Activated CD4-positive, alpha-beta T cell treated with anti-CD3 and anti-CD28 coated beads, Interleukin-2, amount 10 ng/mL, durations not matched to agents 24 days and 14 days (primary cell): ENCODE measurements around the gene LRRTM2. TPM values are rescaled to one million over a fixed set of nuclear protein-coding genes. Genes with fewer than 3 reads are reported as not detected.

Experiments used
- total RNA-seq: library from RNA; stranded (reverse); gene quantifications from 2 replicates; pipeline ENCODE4 v1.2.3, GENCODE V29; 2022

The LRRTM2 gene
- total RNA-seq, 1 donor from 2014 or later, result 0.07 TPM

Other genes starting within 250 kb of the LRRTM2 start
- 58.7 and 78.6 TPM in 2 replicates for gene CTNNA1, start 121.9 kb downstream of the LRRTM2 start, total RNA-seq